ENCODE results near the gene VPS37D. TPM values are rescaled to one million over a fixed set of nuclear protein-coding genes. Genes with fewer than 3 reads are reported as not detected.

The VPS37D gene
- total RNA-seq, 1 donor from 2014 or later = 6.6 TPM

DNA sequence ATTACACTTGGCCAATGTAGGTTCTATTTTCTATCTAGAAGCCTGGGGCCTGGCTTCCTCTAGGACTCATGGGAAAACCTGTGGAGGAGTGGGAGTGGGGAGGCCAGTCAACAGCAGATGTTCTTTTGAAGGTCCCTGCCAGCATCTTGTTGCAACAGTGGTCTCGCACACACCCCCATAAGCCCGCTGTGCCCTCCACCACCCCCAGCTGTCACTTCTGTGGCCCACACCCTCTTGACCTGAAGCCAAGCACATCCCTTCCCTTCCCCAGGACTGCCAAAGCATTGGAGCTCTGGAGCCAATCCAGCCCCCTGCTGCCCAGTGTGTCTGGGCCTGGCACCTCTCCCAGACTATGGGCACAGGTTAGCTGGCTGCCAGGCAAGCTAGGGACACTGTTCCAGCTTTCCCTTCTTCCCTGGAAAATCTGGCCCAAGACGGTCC, 53.8 kb downstream of the VPS37D start:
- Mint-ChIP-seq H3K9me3 (ENCODE audit: low read depth) (no peaks in the 10 kb centered on the region), H3K27ac (ENCODE audit: unreplicated experiment) (peak overlapping the region; percentile 64), H3K36me3 (ENCODE audit: low read depth) (no peaks in the 10 kb centered on the region), H3K27me3 (ENCODE audit: low read depth) (no peaks in the 10 kb centered on the region), H3K4me3 (ENCODE audit: unreplicated experiment) (no peak overlapping the region), H3K4me1 (ENCODE audit: low read depth) (peaks cover 42% of the 10 kb centered on the region)
- TF ChIP-seq CTCF (IDR thresholded peaks at IDR 0.05) = peak; percentile 34
- DNase-seq (ENCODE audit: low spot score) = no peak

Small RNAs within 50 kb of the gene (microRNA-seq; reads per million reads assigned to microRNA genes)
- gene MIR4284 (ENCODE audit: borderline number of aligned reads) = not detected

Other genes starting within 250 kb of the VPS37D start
- gene FZD9, start 234.1 kb upstream of the VPS37D start, total RNA-seq = 2.2 to 4.5 TPM (median 4.3 TPM) in 3 replicates
- gene BAZ1B, start 145.5 kb upstream of the VPS37D start, total RNA-seq = 64.9 to 74.9 TPM (median 65.5 TPM) in 3 replicates
- 35.7 to 40.2 TPM (median 39.7 TPM) in 3 replicates for gene BCL7B, start 110.1 kb upstream of the VPS37D start, total RNA-seq
- gene TBL2, start 89.3 kb upstream of the VPS37D start, total RNA-seq = 45.2 to 56.1 TPM (median 50.4 TPM) in 3 replicates
- not detected in 3 replicates for gene MLXIPL, start 43.3 kb upstream of the VPS37D start, total RNA-seq
- 9.5 to 15.2 TPM (median 10.2 TPM) in 3 replicates for gene DNAJC30, start 15.6 kb downstream of the VPS37D start, total RNA-seq
- 39.2 to 43.4 TPM (median 42.6 TPM) in 3 replicates for gene BUD23, start 15.8 kb downstream of the VPS37D start, total RNA-seq
- gene STX1A, start 51.8 kb downstream of the VPS37D start, total RNA-seq = 19.1 to 33.5 TPM (median 20.9 TPM) in 3 replicates
- gene ABHD11, start 71.0 kb downstream of the VPS37D start, total RNA-seq = 11.2 to 15.3 TPM (median 15.0 TPM) in 3 replicates
- gene CLDN3, start 102.4 kb downstream of the VPS37D start, total RNA-seq = 0.32 TPM in 1 of 3 replicates, not detected in the others
- gene CLDN4, start 163.2 kb downstream of the VPS37D start, total RNA-seq = 0.35 to 0.80 TPM (median 0.51 TPM) in 3 replicates
- 0.51 to 1.7 TPM (median 0.99 TPM) in 3 replicates for gene METTL27, start 174.7 kb downstream of the VPS37D start, total RNA-seq
- 0.25 TPM in 1 of 3 replicates, not detected in the others for gene TMEM270, start 193.3 kb downstream of the VPS37D start, total RNA-seq

All from chondrocyte (in vitro differentiated cells).